ENCODE data around the gene AMDHD2. TPM values are rescaled to one million over a fixed set of nuclear protein-coding genes. Genes with fewer than 3 reads are reported as not detected.

The AMDHD2 gene
- total RNA-seq, 4 donors from 2014 or later = 30.2 to 115 (median 52.4) TPM

GRCh38 chr16:2519711-2520080 lies 475 bp upstream of the AMDHD2 start:
- peaks cover 43 to 74% (median 73%) of the 10 kb centered on the region in 4 donors for H3K4me1 ChIP-seq
- intact Hi-C loops (cut with DNase I; ENCODE audit: low total_unique reads) = no loop called here

GRCh38 chr16:2520784-2521531 lies 787 bp downstream of the AMDHD2 start:
- no peaks in the 10 kb centered on the region for H3K36me3 ChIP-seq
- H3K4me1 ChIP-seq = peaks cover 38 to 67% (median 64%) of the 10 kb centered on the region in 4 donors
- no peak for TF ChIP-seq POLR2AphosphoS5 (IDR thresholded peaks at IDR 0.05)
- TF ChIP-seq CTCF (IDR thresholded peaks at IDR 0.05) = no peak
- no peak for TF ChIP-seq EP300 (IDR thresholded peaks at IDR 0.05; ENCODE audit: low read depth)
- no peak for TF ChIP-seq POLR2A (IDR thresholded peaks at IDR 0.05)

More at GRCh38 chr16:2519711-2520080, 475 bp upstream of the AMDHD2 start:
- WGBS, 2 donors (ENCODE audit: low coverage in 1 of 2) = 0 to 36% methylated on average over 3 to 22 of the region's 22 CpGs
- in situ Hi-C loops (cut with MboI; ENCODE audit: low pct_ligation_motif_present in 1 of 4, low pct_unique_long_range_greater_than_20kb in 1 of 4, low sequenced_read_pairs in 3 of 4) = no loop called here
- H3K27me3 ChIP-seq = no peaks in the 10 kb centered on the region
- H3K27ac ChIP-seq = peak overlapping the region; percentile 96 to 99 (median 98)
- H3K36me3 ChIP-seq = no peaks in the 10 kb centered on the region
- no peak for TF ChIP-seq POLR2AphosphoS5 (IDR thresholded peaks at IDR 0.05)
- no peak for TF ChIP-seq POLR2A (IDR thresholded peaks at IDR 0.05)
- no peak for TF ChIP-seq EP300 (IDR thresholded peaks at IDR 0.05; ENCODE audit: low read depth)
- no peak for TF ChIP-seq CTCF (IDR thresholded peaks at IDR 0.05)
- DNase-seq = no peak
- H3K4me3 ChIP-seq = peak overlapping the region; percentile 6 to 73 (median 44)
- H3K9me3 ChIP-seq = no peaks in the 10 kb centered on the region

GRCh38 chr16:2523801-2524231 lies 3.6 kb downstream of the AMDHD2 start:
- H3K4me3 ChIP-seq = no peak overlapping the region
- DNase-seq = no peak
- H3K36me3 ChIP-seq = peaks cover 0 to 6% (median 2%) of the 10 kb centered on the region in 4 donors

More at GRCh38 chr16:2520784-2521531, 787 bp downstream of the AMDHD2 start:
- in situ Hi-C loops (cut with MboI; ENCODE audit: low pct_ligation_motif_present in 1 of 4, low pct_unique_long_range_greater_than_20kb in 1 of 4, low sequenced_read_pairs in 3 of 4) = no loop called here
- Histone ChIP-seq H3K27me3 (no peaks in the 10 kb centered on the region), H3K27ac (peak overlapping the region; percentile 96 to 99 (median 98)), H3K9me3 (no peaks in the 10 kb centered on the region), H3K4me3 (peak overlapping the region; percentile 72 to 78 (median 74))
- 27% methylated on average over 26 of the region's 41 CpGs; no CpG with 5 or more reads in 1 of the 2 donors for WGBS, 2 donors (ENCODE audit: low coverage in 1 of 2)
- DNase-seq = peak; percentile 59
- intact Hi-C loops (cut with DNase I; ENCODE audit: low total_unique reads) = no loop called here

More at GRCh38 chr16:2523801-2524231, 3.6 kb downstream of the AMDHD2 start:
- no peaks in the 10 kb centered on the region for H3K27me3 ChIP-seq
- 68 to 78% methylated on average over 3 to 6 of the region's 6 CpGs for WGBS, 2 donors (ENCODE audit: low coverage in 1 of 2)
- TF ChIP-seq POLR2AphosphoS5 (IDR thresholded peaks at IDR 0.05) = no peak
- no peak for TF ChIP-seq CTCF (IDR thresholded peaks at IDR 0.05)
- TF ChIP-seq EP300 (IDR thresholded peaks at IDR 0.05; ENCODE audit: low read depth) = no peak
- TF ChIP-seq POLR2A (IDR thresholded peaks at IDR 0.05) = no peak
- H3K9me3 ChIP-seq = no peaks in the 10 kb centered on the region
- intact Hi-C loops (cut with DNase I; ENCODE audit: low total_unique reads) = no loop called here
- in situ Hi-C loops (cut with MboI; ENCODE audit: low pct_ligation_motif_present in 1 of 4, low pct_unique_long_range_greater_than_20kb in 1 of 4, low sequenced_read_pairs in 3 of 4) = no loop called here
- H3K27ac ChIP-seq = peak overlapping the region; percentile 22 to 52 (median 48)
- peaks cover 17 to 38% (median 37%) of the 10 kb centered on the region in 4 donors for H3K4me1 ChIP-seq
